ENCODE measurements around the gene PIAS2.
"Not testable (repeated sequence)": the region's sequence is repeated elsewhere in the genome, so short reads cannot be mapped to it uniquely, and the experiment has no call there.

- TF ChIP-seq CTCF (IDR thresholded peaks at IDR 0.05; ENCODE audit: low read depth, low read length, missing input control); EGR1 (IDR thresholded peaks at IDR 0.05; ENCODE audit: low read depth in 2 of 2): not testable (repeated sequence)
Measured at GRCh38 chr18:46832422-46832821, 84.9 kb downstream of the PIAS2 start.

Measured in liver (tissue), 3 donors.